GM18507 (cell line): ENCODE results near the gene OBP2B.
"Not testable (repeated sequence)": the region's sequence is repeated elsewhere in the genome, so short reads cannot be mapped to it uniquely, and the experiment has no call there.

Experiments used
- DNase-seq: peaks from one replicate; pipeline ENCODE4 v3.0.0; 2011; ENCODE audit warnings: low read depth; ENCODE audit not compliant: insufficient read length; ENCODE audit errors: extremely low spot score
- FAIRE-seq: peaks from 2 replicates; lab custom pipeline; 2011; peaks lifted over from hg19 to GRCh38; lab: Jason Lieb, UNC

OBP2B gene

GRCh38 chr9:133208880-133209300 is at the start of gene OBP2B:
Gene OBP2B, minus strand, starts transcription at chr9:133209250. Its CDS starts 51 bp downstream, at chr9:133209199.
- not testable (repeated sequence) for DNase-seq, FAIRE-seq

- no peak for DNase-seq
- no peak for FAIRE-seq
Observed at GRCh38 chr9:133258061-133259015, 49.3 kb upstream of the OBP2B start.

- DNase-seq = no peak
- FAIRE-seq = no peak
Observed at GRCh38 chr9:133257465-133257956, 48.5 kb upstream of the OBP2B start.

GRCh38 chr9:133256686-133257091 is 47.6 kb upstream of the OBP2B start:
- no peak for DNase-seq
- FAIRE-seq = no peak

GRCh38 chr9:133256136-133256461 is 47.0 kb upstream of the OBP2B start:
- no peak for DNase-seq
- FAIRE-seq = no peak

GRCh38 chr9:133255371-133256135 is 46.5 kb upstream of the OBP2B start:
- FAIRE-seq = no peak
- no peak for DNase-seq

- no peak for FAIRE-seq
- DNase-seq = no peak
Observed at GRCh38 chr9:133254471-133254870, 45.4 kb upstream of the OBP2B start.

GRCh38 chr9:133253268-133253667 is 44.2 kb upstream of the OBP2B start:
- FAIRE-seq = no peak
- no peak for DNase-seq

GRCh38 chr9:133252301-133253020 is 43.4 kb upstream of the OBP2B start:
- DNase-seq (no peak), FAIRE-seq (no peak)

- FAIRE-seq (no peak), DNase-seq (no peak)
Observed at GRCh38 chr9:133251773-133252172, 42.7 kb upstream of the OBP2B start.

GRCh38 chr9:133251221-133251620 is 42.2 kb upstream of the OBP2B start:
- not testable (repeated sequence) for FAIRE-seq, DNase-seq

GRCh38 chr9:133250741-133251170 is 41.7 kb upstream of the OBP2B start:
- no peak for FAIRE-seq
- DNase-seq = no peak

GRCh38 chr9:133249337-133249736 is 40.3 kb upstream of the OBP2B start:
- FAIRE-seq (no peak), DNase-seq (no peak)

GRCh38 chr9:133248726-133249295 is 39.8 kb upstream of the OBP2B start:
- FAIRE-seq = no peak
- DNase-seq = no peak

GRCh38 chr9:133247632-133248031 is 38.6 kb upstream of the OBP2B start:
- DNase-seq (no peak), FAIRE-seq (no peak)

GRCh38 chr9:133246991-133247390 is 37.9 kb upstream of the OBP2B start:
- FAIRE-seq = no peak

GRCh38 chr9:133246562-133246961 is 37.5 kb upstream of the OBP2B start:
- DNase-seq = no peak
- FAIRE-seq = no peak

More at GRCh38 chr9:133246991-133247390, 37.9 kb upstream of the OBP2B start:
- no peak for DNase-seq

GRCh38 chr9:133242991-133243390 is 33.9 kb upstream of the OBP2B start:
- DNase-seq (no peak), FAIRE-seq (no peak)

GRCh38 chr9:133242241-133242640 is 33.2 kb upstream of the OBP2B start:
- DNase-seq (no peak), FAIRE-seq (no peak)
